DMS79 treated with DMSO at 0.1 percent for 48 hours (cell line): ENCODE data around the gene MAPK8IP3.
A peak's percentile ranks its signal among the peaks of the same experiment; 100 is the strongest.
"Not testable (repeated sequence)": the region's sequence is repeated elsewhere in the genome, so short reads cannot be mapped to it uniquely, and the experiment has no call there.

ENCODE experiments used
- DNase-seq: peaks from one replicate; lab custom pipeline; 2025; lab: John Stamatoyannopoulos, UW

Gene MAPK8IP3

DNA sequence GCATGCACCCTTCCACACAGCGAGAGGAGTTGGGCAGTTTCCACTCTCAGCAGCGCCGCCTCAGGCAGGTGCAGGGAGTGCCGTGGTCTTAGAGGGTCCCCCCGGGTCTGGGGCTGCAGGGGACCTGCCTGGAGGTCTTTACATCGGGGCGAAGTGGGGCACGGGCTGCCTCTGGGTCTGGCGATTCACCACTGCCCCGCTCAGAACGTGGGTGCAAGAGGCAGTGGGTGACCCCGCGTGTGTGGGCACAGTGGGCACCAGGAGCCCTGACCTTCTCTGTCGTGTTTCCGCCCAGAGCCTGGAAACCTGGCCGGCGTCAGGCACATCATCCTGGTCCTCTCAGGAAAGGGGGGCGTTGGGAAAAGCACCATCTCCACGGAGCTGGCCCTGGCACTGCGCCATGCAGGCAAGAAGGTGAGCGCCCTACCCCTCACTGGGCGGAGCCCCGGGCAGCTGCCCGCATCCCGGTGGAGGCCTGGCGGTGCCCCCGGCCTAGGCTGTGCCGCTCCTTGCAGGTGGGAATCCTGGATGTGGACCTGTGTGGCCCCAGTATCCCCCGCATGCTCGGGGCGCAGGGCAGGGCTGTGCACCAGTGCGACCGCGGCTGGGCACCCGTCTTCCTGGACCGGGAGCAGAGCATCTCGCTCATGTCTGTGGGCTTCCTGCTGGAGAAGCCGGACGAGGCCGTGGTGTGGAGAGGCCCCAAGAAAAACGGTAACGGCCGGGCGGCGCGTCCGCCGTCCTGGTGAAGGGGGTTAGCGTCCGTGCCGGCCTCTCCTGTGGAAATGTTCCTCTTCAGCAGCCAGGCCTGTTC, 80.5 kb downstream of the MAPK8IP3 start:
- DNase-seq, result no peak

GRCh38 chr16:1787056-1787321, 81.0 kb downstream of the MAPK8IP3 start:
- no peak for DNase-seq

GRCh38 chr16:1787322-1788094, 81.5 kb downstream of the MAPK8IP3 start:
- DNase-seq, result no peak

GRCh38 chr16:1788095-1788707, 82.2 kb downstream of the MAPK8IP3 start:
- DNase-seq, result no peak

GRCh38 chr16:1788708-1789100, 82.7 kb downstream of the MAPK8IP3 start:
- DNase-seq, result no peak

GRCh38 chr16:1789643-1790045, 83.6 kb downstream of the MAPK8IP3 start:
- no peak for DNase-seq

- no peak for DNase-seq
Measured at GRCh38 chr16:1790261-1790610, 84.2 kb downstream of the MAPK8IP3 start.

DNA sequence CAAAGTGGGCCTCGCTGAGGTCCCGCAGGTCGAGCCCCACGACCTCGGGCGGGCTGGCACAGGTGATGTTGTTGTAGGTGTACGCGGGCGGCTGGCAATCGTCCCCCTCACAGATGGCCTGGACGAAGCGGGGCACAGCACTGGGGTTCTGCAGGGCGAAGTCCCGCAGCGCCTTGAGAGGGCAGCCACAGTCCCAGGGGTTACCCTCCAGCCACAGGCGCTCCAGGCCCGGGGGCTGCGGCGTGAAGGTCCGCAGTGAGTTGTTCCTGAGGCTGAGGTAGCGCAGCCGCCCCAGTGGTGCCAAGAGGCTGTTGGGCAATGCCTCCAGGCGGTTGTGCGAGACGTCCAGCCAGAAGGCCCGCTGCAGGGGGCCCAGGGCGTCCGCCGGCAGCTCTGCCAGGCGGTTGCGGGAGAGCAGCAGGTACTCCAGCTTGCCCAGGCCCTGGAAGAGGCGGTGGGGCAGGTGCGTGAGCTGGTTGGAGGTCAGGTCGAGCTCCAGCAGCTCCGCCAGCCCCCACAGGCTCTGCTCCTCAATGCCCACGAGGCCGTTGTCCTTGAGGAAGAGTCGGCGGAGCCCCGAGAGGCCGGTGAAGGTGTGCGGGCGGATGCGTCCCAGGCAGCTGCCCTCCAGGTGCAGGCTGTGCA, 84.7 kb downstream of the MAPK8IP3 start:
- no peak for DNase-seq

DNA sequence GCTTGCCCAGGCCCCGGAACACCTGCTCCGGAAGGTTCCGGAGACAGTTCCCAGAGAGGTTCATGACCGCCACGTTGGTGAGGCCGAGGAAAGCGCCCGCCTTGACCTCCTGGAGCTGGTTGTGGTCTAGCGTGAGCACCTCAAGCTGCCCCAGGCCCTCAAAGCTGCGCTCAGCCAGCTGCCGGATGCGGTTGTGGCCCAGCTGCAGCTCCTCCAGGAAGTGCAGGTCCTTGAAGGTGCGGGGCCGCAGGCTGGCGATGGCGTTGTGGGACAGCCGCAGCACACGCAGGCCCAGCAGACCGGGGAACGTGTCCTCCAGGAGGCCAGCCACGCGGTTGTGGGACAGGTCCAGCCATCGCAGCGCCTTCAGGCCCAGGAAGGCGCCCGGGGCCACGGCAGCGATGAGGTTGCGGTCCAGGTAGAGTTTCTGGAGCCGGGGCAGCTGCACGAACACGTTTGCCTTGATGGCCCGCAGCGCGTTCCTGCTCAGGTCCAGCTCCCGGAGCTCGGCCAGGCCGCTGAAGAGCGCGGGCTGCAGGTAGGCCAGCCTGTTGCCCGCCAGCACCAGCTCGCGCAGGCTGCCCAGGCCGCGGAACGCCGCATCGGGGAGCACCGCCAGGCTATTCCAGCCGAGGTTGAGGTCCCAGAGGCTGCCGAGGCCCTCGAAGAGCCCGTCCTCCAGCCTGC, 85.4 kb downstream of the MAPK8IP3 start:
- DNase-seq, result no peak

DNA sequence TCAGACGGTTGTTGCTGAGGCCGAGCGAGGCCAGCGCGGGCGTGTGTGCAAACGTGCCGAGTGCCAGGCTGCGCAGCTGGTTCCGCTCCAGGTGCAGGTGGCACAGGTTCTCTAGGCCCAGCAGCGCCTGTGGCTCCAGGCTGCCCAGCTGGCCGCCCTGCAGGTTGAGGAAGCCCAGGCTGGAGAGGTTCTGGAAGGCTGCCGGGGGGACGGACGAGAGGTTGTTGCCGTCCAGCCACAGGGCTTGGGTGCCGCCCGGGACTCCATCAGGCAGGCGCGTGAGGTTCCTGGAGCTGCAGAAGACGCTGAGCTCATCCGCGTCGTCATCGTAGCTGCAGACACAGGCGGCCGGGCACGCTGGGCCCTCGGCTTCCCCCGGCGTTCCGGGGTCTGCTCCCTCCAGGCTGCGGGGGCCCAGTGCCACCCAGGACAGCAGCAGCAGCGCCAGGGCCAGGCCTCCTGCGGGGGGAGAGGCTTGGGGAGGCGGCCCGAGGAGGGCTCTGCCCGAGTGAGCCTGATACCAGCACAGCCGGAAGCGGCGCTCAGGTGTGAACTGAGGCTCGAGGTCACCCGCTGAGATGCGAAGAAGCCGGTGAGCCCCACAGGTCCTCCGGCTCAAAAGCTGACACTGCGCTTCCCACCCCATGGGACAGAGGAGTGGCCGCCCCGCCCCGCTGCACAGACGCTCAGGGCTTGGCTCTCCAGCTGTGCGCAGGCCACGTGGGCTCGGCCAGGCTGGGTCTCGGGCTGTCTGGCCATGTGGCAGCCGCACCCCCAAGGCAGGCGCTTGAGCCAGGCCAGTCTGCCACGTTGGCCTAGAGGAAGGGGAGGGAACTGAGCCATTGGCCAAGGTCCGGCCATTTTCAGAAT, 86.2 kb downstream of the MAPK8IP3 start:
- no peak for DNase-seq

GRCh38 chr16:1792836-1793577, 87.0 kb downstream of the MAPK8IP3 start:
- no peak for DNase-seq

- no peak for DNase-seq
Measured at GRCh38 chr16:1793578-1794220, 87.7 kb downstream of the MAPK8IP3 start, which contains the start of gene IGFALS. IGFALS (minus strand) TSS chr16:1793705; CDS start chr16:1793652, 53 bp downstream.

DNA sequence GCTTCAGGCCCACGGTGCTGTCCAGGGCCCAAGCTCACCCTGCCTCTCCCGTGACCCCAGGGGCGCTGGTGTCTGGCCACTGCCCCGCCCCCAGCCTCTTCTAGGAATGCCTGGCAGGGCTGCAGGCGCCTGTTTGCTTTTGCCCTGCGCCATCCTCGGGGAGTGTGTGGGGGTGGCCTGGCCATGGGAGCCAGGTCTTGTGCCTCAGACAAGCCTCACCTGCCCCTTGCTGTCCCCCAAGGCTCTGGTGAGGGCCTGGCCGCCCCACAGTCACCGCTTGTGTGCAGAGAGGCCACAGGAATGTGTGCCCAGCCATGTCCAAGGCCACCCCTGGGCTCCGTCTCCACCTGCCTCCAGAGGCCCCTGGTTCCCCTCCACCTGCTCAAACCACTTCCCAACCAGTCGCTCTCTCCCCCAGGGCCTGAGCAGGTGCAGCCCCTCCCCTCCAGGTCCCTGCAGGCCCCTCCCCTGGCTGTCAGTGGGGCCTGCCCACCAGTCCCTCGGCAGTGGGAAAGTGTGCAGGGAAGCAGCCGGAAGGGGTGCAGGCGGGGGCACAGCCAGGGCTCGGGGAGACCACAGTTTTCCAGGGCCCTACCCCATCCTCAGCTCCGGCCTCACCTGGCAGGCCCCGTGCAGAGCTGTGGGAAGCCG, 88.4 kb downstream of the MAPK8IP3 start:
- peak; percentile 14 for DNase-seq

DNA sequence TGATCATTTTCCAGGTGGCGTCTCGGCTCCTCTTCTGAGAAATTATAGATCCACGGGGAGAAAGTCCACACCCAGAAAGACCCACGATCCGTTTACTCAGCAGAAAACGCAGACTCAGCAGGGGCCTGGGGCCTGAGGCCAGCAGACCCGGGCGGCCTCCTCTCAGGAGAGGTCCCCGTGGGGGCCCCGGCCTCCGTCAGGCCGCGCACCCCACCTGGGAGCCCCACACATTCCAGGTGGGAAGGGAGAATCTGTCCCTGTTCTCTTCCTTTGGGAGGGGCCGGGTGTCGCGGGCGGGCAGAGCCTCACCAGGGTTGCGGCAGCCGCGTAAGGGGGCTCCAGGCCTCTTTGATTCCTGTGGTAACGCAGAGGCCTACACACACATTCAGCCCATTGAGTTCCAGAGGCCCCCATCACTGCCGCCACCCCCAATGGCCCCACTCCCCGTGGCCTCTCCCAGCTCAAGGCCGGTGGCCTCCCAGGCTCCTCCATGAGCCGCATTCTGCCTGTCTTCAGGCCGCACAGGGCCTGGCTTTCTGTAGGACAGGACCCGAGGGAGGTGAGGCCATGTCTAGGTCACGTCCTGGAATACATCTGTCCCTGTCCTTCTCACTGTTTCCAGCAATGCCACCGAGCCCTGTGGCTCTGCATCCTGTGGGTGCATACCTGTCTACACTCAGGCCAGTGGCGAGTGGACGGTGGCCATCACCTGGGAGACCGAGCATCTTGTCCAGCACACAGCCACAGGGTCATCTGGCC, 89.1 kb downstream of the MAPK8IP3 start:
- DNase-seq, result no peak

GRCh38 chr16:1799263-1799662, 93.3 kb downstream of the MAPK8IP3 start:
- DNase-seq, result not testable (repeated sequence)

- DNase-seq, result no peak
Measured at GRCh38 chr16:1800701-1801100, 94.7 kb downstream of the MAPK8IP3 start.

DNA sequence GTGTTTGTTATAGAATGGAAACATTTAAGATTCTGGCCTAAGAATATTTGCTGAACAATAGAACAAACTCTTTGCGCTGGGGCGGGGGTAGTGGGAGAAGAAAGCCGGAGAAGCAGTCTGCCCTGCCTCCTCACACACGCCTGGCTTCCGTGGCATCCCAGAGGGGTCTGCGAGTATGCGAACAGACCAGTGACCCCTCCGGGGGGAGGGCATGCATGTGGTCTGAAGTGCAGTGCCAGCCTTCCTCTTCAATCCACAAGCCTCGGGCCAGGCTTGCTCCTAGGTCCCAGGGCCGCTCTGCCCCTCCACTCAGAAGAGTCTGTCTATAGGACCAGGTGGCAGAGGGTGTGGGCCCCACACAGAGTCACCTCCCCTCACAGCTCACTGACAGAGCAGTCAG, 101.6 kb downstream of the MAPK8IP3 start:
- no peak for DNase-seq

DNA sequence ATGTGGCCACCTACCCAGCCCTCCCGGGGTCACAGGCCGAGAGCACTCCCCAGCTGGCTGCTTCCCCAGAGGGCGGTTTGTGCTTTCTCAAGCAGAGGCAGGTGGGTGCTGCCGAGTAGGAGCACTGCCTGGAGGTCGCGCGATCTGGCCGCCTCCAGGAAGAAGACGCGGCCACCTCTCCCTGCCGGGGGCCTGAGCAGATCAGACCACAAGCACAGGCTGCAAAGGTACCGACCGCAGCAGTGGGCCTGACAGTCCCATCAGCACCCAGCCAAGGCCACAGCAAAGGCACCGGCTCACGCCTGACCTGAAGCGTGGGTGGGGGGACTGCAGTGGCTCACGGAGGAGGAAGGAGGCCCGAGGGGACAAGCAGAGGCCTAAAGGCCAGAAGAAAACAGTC, 102.7 kb downstream of the MAPK8IP3 start:
- no peak for DNase-seq
